Thyroid gland (tissue), 4 donors: ENCODE measurements around the gene HNF1B.

Experiments used
- CTCF ChIP-seq, 6 experiments: fragments of 200-600 bp in 3 of 6; fragments of 450-650 bp in 3 of 6; sonication (generic) in 3 of 6; IDR thresholded peaks; one replicate each; pipeline ENCODE4 v1.5.1; 2016 to 2019; ENCODE audit warnings: antibody characterized with exemption in 6 of 6, mild to moderate bottlenecking in 2 of 6, inconsistent platforms in 1 of 6, moderate library complexity in 1 of 6
- POLR2A ChIP-seq, 2 donors: fragments of 450-650 bp; IDR thresholded peaks; one replicate each; pipeline ENCODE4 v1.6.1; 2017; ENCODE audit warnings: antibody characterized with exemption in 2 of 2, mild to moderate bottlenecking in 2 of 2, moderate library complexity in 1 of 2

GRCh38 chr17:37744961-37745800 is at the start of gene HNF1B:
- TF ChIP-seq CTCF (IDR thresholded peaks at IDR 0.05) (no peak), POLR2A (IDR thresholded peaks at IDR 0.05) (no peak)
